NCI-H146 treated with DMSO at 0.1 percent for 48 hours (cell line): ENCODE measurements around the gene SLC6A3.

Experiments
- DNase-seq: peaks from one replicate; lab custom pipeline; 2025; ENCODE audit not compliant: unreplicated experiment; lab: John Stamatoyannopoulos, UW

Gene SLC6A3

DNA sequence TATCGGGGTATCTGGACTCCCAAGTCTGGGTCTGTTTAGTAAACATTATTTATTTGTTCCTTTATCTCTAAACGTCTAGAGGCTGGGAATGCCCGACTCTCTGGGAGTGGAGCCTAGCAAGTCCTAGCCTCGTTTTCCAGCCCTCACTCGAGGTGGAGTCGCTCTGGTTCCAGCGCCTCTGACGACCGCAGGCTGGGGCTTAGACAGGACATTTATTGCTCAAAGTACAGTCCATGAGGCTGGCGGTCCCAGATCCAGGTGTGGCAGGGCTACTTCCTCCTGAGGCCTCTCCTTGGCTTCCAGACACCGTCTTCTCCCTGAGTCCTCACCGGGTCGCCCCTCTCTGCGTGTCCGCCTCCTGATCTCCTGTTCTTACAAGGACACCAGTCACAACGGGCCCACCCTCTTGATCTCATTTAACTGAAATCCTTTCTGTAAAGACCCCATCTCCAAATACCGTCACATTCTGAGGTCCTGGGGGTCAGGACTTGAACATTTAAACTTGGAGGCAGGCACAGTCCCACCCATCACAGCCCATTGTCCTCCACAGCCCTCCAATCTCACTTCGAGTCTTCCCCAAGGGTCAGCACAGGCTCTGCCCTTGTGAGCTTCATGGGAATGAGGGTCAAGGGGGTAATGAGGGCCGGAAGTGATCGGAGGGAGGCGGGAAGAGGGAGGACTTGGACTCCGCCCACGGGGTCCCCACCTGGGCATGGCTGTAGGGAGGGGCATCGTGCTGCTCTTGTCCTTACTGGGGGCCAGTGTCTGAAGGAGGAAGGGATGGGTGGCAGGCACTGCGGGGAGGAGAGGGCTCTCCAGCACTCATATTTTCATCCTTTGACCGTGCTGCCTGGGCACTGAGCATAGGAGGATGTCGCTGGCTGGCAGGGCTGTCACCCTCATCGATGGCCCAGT, 88.1 kb downstream of the SLC6A3 start:
- no peak for DNase-seq

DNA sequence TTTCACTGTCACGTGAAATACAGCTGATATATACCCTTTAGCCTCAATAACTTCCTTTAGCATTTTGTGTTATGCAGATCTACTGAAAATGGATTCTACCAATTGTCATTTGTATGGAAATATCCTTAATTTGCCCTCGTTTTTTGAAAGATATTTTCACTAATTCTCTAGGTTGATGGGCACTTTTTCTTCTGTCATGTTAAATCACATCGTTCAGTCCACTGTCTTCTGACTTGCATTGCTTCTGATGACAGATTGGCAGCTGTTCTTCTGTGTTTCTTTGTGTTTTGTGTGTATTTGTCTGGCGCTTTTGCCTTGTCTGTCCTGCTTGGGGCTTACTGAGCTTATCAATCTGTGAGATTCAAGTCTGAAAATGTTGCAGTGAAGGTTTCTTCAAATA, 90.7 kb downstream of the SLC6A3 start:
- no peak for DNase-seq

DNA sequence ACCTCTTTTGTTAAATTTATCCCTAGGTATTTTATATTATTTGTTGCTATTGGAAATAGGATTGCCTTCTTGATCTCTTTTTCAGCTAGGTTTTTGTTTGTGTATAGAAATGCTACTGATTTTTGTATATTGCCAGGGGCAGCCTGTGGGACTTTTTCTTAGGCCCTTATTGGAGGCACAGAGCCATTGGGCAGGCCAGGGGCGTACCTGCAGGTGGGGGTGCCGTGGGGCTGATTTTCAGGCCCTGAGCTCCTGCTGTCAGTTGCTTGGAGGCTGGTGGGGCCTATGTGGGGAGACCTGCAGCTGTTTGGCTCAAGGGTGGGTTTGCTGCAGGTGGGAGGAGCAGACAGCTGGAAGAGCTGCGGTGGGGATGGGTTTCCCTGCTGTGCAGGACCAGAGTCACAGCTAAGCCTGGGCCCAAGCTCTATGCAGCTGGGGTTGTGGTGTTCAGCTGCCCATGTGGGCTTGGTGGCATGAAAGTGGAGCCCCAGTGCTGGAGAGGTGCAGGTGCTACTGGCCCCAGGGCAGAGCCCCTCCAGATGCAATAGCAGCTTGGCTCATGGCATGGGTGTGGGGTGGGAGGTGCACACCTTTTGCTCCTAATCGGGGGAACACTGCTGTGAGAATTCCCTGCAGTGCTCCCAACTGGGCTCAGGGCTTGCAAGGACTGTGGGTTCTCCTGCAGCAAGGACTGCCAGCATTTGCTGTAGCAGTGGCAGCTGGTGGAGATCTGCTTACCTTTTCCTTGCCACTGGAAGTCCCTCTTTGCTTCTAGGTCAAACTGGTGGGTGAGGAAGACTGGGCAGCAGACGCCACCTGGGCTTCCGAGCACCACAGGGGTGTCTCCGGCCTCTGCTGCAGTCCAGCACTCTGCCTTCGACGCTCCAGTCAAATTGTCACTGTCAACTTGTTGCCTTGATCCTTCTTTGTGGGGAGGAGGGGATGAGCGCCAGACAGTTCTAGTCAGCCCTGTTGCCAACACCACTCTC, 92.7 kb downstream of the SLC6A3 start:
- no peak for DNase-seq

DNA sequence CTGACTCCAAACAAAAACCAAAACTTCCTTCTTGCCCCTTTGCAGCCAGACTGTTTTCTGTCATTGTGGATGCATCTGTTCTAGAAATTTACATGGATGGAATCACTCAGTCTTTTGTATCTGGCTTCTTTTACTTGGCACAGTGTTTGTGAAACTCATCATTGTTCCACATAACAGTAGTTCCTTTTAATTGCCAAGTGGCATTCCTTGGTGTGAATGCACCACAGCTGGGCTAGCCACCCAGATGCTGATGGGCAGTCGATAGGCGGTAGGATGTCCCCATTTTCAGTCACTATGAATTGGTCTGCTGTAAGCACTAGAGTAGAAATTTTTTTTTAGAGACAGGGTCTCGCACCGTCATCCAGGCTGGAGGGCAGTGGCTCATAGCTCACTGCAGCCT, 94.1 kb downstream of the SLC6A3 start:
- DNase-seq, result no peak

DNA sequence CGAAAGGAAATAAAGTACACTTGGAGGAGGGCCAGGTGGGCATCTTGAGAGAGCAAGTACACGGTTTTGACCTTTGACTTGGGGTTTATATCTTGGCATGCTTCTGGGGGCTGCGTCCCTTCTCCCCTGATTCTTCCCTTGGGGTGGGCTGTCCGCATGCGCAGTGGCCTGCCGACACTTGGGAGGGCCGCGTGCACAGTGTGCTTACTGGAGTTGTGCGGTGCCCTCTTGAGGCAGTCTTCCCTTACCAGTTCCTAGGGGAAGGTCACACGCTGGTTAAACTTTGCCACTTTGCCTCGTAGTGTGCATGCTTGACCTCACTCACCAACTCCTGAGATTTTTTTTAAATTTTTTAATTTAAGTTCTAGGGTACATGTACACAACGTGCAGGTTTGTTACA, 96.0 kb downstream of the SLC6A3 start:
- no peak for DNase-seq

DNA sequence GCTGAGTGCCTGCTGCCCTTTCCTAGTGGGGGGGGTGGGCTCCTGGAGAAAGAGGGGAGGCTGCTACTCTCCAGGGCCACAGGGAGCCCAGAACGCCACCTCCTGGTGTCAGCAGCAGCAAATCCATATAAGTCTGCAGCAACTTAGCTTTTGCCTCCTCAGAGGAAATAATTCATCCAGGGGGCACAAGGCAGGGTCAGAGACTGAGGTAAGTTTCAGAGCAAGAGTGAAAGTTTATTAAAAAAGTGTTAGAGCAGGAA, 96.3 kb downstream of the SLC6A3 start:
- no peak for DNase-seq

DNA sequence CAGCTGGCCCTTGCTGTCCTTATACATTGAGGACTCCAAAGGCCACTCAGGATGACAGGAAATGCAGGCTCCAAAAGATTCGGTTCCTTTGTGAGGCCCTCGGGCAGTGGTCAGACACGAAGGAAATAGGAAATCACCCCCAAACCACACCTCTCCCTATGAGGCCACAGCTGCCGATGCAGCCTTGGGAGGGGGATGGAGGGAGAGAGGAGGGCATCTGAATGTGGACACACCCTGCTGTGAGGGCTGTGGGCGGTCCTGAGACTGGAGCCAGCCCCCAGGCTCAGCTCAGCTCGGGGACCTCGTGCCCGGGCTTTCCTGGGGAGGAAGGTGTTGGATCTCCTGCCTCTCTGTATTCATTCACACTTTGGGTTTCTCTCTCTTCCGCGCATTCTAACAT, 97.7 kb downstream of the SLC6A3 start:
- no peak for DNase-seq

DNA sequence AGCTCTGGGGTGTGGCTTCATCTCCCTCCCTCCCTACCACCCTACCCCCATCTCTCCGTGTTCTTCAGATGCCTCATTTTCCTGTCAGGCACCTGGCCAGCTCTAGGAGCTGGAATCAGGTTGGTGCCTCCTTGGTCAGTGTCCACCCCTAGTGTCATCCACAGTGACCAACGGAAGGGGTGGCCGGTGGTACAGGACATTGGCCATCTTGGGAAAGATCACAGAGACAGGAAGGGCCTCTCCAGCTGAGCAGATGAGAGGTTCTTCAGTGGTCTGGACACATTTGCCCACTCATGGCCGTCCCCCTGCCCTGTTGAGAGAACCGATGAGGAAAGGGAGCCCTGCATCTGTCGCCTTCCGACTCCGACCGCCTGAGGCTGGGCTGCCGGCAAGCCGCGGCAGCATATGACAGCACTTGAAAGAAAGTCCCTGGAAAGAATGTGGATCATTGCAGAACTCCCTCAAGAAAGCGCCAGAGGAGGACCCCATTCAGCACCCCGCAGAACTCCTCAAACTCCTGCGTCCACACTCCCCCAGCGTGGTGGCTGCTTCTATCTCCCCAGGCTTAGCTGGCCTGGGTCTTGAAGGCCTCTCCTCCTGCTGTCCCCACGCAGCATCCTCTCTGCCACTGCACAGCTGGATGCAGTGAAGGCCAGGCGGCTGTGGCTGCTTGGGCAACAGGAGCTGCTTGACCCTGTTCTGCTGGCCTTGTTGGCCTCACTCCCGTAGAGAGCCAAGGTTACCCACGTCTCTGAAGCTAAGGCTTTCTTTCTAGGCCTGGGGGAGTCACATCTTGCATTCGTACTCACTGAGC, 98.4 kb downstream of the SLC6A3 start:
- no peak for DNase-seq

DNA sequence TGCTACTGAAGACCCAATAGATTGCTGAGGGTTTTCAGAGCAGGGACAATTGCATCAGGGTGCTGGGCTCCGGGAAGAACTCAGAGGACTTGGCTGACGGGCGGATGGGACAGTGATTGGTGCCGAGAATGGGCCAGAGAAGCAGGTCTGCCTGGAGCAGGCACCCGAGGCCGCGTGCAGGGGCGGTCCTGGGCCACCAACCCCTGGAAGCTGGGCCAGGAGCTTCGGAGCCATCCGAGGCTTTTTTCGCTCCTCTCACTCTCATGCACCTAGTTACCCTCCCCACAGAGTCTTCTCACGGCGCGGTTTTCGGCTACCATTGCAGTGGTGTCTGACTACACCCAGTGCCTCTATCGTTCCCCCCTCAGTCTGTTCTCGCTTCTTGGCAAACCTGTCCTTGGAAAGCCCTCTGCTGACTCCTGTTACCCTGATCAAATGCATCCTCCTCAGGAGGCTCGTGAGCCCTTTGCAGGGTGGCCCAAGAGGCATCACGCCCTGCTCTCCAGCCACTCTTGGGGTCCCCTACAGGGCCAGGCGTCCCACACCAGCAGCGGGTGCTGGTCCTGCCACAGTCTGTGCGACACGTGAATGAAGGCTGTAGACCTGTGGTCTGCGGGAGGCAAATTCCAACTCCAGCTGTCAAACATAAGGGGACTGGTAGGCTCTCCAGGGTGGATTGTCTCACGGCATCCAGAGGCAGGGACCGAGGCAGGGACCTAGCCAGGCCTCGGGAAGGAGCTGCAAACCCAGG, 99.2 kb downstream of the SLC6A3 start:
- DNase-seq, result no peak

DNA sequence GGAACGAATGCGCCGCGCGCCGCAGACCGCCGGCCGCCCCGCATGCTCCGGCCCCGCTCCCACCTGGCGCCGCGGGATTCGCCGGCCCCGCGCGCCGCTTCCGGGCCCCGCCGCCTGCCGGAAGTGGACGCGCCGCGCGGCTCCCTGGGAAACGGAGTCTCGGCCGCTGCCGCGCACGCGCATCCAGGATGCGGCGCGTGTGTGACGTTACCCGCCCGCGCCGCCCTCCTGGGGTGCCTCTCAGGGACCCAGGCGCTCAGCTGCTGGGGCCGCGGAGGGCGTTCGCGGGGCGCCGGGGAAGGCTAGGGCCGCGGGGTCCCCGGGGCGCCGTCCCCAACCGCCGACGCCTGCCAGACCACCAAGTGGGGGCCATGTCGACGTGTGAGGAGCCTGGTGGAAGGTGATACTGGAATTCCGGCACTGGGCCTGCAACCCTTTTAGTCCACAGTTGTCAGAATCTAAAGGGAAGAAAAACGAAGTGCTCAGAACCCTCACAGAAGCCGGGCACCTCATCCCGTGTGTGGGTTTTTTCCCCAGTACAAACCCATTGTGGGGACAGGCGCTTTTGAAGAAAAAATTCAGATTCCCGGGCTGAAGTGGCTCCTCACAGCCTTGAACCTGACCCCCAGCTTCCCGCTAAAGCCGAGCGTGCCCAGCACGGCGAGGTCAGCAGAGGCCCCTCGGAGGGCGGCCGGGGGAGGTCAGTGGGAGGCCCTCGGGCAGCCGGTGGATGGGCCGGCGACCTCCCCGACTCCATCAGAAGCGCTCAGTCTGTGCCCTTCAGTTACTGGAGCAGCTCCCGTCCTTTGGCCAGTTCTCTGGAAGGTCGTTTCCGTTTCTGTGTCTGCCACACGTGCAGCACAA, 100.0 kb downstream of the SLC6A3 start, which contains the start of gene CLPTM1L:
TSS of gene CLPTM1L (minus strand) at position 125 of the 864 bp plus-strand sequence. CDS start 258 bp downstream, outside the sequence.
- peak; percentile 59 for DNase-seq

DNA sequence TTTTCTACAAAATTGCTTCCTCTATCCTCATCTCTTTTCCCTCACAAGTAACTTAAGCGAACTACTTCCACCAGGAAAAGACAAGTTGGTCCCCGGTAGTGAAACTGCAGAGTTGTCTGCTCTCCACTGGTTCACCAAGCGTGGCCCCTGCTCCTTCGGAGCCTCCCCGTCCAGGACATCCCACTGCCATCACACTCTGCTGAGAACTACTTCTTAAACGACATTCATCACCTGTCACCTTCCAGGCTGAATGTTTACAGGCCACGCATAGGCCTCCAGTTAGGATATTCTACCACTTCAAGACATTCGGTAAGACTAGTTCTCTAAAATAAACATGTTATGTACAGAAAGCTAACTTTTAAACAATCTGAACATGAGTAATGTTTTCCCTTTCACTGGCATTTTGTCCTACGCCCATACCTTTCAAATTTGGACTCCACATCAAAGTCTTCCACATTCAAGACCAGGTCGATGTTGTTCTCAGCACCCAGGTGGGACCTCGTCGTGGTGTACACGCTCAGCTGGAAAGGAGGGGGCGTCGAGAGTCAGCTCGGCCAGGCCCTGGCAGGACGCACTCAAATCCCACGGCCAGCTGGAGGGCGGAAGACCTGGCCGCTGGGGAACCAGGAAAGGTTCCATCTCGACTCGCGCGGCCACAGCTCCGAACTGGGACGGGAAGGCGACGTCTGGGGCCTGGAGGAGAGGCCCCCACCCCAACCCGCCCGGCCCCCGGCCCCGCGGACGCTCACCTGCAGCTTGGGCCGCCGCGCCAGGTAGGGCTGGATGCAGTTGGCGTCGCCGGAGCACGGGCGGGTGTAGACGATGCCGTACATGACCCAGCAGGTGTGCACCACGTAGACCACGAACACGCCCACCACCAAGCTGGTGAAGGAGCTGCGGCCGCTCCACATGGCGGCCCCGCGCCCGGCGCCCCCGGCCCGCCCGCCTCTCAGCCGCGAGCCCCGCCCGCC, 101.0 kb downstream of the SLC6A3 start:
- DNase-seq, result no peak

DNA sequence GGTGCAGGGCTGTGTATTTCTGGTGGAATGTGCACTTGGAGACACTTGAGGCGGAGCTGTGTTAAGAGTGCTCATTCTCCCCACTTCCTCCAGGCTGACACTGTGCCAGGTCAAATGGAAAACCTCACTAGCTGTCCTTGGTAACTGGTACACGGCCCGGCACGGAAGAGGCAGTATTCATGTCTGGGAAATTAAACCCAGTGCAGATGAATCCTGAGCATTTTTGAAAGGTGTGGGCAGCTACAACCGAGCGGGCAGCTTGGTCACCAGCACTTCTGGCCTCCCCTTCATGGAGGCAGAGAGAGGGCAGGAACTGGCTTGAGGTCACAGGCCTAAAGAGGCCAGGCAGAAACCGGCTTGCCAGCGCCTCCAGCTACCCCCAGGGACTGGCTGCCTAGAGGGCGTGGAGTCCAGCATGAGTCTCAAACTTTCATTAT, 101.9 kb downstream of the SLC6A3 start:
- DNase-seq, result no peak
